Thoracic aorta (tissue), 2 donors: ENCODE measurements around the gene CTSG. TPM values are rescaled to one million over a fixed set of nuclear protein-coding genes. Genes with fewer than 3 reads are reported as not detected.
"Not testable (repeated sequence)": the region's sequence is repeated elsewhere in the genome, so short reads cannot be mapped to it uniquely, and the experiment has no call there.

Source experiments
- ATAC-seq: fragments of 150-250 bp; one replicate; pipeline ENCODE4 v1.8.0; 2017; ENCODE audit warnings: low read depth; ENCODE audit not compliant: insufficient number of reproducible peaks, low FRiP score
- DNase-seq: peaks from one replicate; pipeline ENCODE4 v3.0.0-alpha.2; 2020; ENCODE audit warnings: low spot score
- H3K27ac ChIP-seq, 2 donors: fragments of 200-600 bp; sonication (generic); 1 replicate in 1 of 2; 2 replicates in 1 of 2; pipeline ENCODE4 v1.5.1; 2016; ENCODE audit warnings: mild to moderate bottlenecking in 2 of 2, moderate library complexity in 2 of 2
- H3K27me3 ChIP-seq: fragments of 200-600 bp; sonication (generic); replicated peaks from 2 replicates; pipeline ENCODE4 v1.6.0; 2016; ENCODE audit warnings: mild to moderate bottlenecking; ENCODE audit not compliant: insufficient read depth
- H3K36me3 ChIP-seq: fragments of 200-600 bp; sonication (generic); one replicate; pipeline ENCODE4 v1.5.1; 2016
- H3K4me1 ChIP-seq, 2 donors: fragments of 200-600 bp; sonication (generic); 1 replicate in 1 of 2; 2 replicates in 1 of 2; pipeline versions ENCODE4 v1.5.1 to v1.6.0; 2016; ENCODE audit warnings: low read depth in 2 of 2, mild to moderate bottlenecking in 1 of 2; ENCODE audit not compliant: control insufficient read depth in 1 of 2
- H3K4me3 ChIP-seq: fragments of 200-600 bp; sonication (generic); 2 replicates; pipeline ENCODE4 v1.5.1; 2016; ENCODE audit warnings: mild to moderate bottlenecking
- H3K9me3 ChIP-seq: fragments of 200-600 bp; sonication (generic); 2 replicates; pipeline ENCODE4 v1.5.1; 2016
- CTCF ChIP-seq: fragments of 200-600 bp; sonication (generic); IDR thresholded peaks from one replicate; pipeline ENCODE4 v1.5.1; 2019; ENCODE audit warnings: antibody characterized with exemption
- total RNA-seq, 2 donors: library from RNA; depleted of rRNA; stranded (reverse); fragments of >200 nt; gene quantifications; one replicate each; pipeline versions ENCODE4 v1.1.0 to v1.2.3, GENCODE V29; 2016

Gene CTSG
- total RNA-seq, 2 donors from 2014 or later, result 4.1 to 8.8 TPM

GRCh38 chr14:24566318-24566717, 9.7 kb downstream of the CTSG start:
- H3K27ac ChIP-seq, result no peak overlapping the region
- H3K4me3 ChIP-seq, result no peak overlapping the region
- H3K4me1 ChIP-seq, result no peaks in the 10 kb centered on the region
- H3K9me3 ChIP-seq, result peaks cover 8% of the 10 kb centered on the region
- H3K36me3 ChIP-seq, result no peaks in the 10 kb centered on the region
- no peak for ATAC-seq
- H3K27me3 ChIP-seq, result no peaks in the 10 kb centered on the region
- no peak for DNase-seq
- no peak for TF ChIP-seq CTCF

GRCh38 chr14:24565766-24566165, 10.3 kb downstream of the CTSG start:
- Histone ChIP-seq H3K4me3 (no peak overlapping the region), H3K27ac (no peak overlapping the region), H3K36me3 (no peaks in the 10 kb centered on the region), H3K27me3 (no peaks in the 10 kb centered on the region), H3K9me3 (peaks cover 8% of the 10 kb centered on the region), H3K4me1 (no peaks in the 10 kb centered on the region)
- no peak for TF ChIP-seq CTCF
- DNase-seq (no peak), ATAC-seq (no peak)

- ATAC-seq (no peak), DNase-seq (no peak)
- Histone ChIP-seq H3K36me3 (no peaks in the 10 kb centered on the region), H3K27ac (no peak overlapping the region), H3K4me1 (no peaks in the 10 kb centered on the region), H3K27me3 (no peaks in the 10 kb centered on the region), H3K4me3 (no peak overlapping the region), H3K9me3 (peaks cover 8% of the 10 kb centered on the region)
- TF ChIP-seq CTCF, result no peak
These were observed 12.5 kb downstream of the CTSG start for GRCh38 chr14:24563505-24563904.

GRCh38 chr14:24556756-24557155, 19.3 kb downstream of the CTSG start:
- Histone ChIP-seq H3K4me3 (no peak overlapping the region), H3K9me3 (no peaks in the 10 kb centered on the region), H3K27me3 (no peaks in the 10 kb centered on the region), H3K36me3 (no peaks in the 10 kb centered on the region), H3K4me1 (no peaks in the 10 kb centered on the region), H3K27ac (no peak overlapping the region)
- no peak for DNase-seq
- no peak for TF ChIP-seq CTCF
- no peak for ATAC-seq

- not testable (repeated sequence) for DNase-seq, ATAC-seq, H3K9me3 ChIP-seq, H3K27ac ChIP-seq, H3K36me3 ChIP-seq, H3K27me3 ChIP-seq, H3K4me3 ChIP-seq, H3K4me1 ChIP-seq
These were observed 27.0 kb downstream of the CTSG start for GRCh38 chr14:24549064-24549463.

GRCh38 chr14:24542346-24542936, 33.6 kb downstream of the CTSG start:
- Histone ChIP-seq H3K27ac (no peak overlapping the region), H3K27me3 (no peaks in the 10 kb centered on the region), H3K4me3 (no peak overlapping the region), H3K4me1 (no peaks in the 10 kb centered on the region), H3K9me3 (no peaks in the 10 kb centered on the region), H3K36me3 (no peaks in the 10 kb centered on the region)
- DNase-seq (no peak), ATAC-seq (no peak)
- no peak for TF ChIP-seq CTCF
